Astrocyte of the spinal cord (primary cell): ENCODE data around the gene KIF26B.

Source experiments
- DNase-seq: peaks from one replicate; pipeline ENCODE4 v3.0.0; 2011; ENCODE audit warnings: low read depth, low spot score
- H3K4me3 ChIP-seq: 2 replicates; pipeline ENCODE4 v1.5.1; 2011; ENCODE audit warnings: low read depth, mild to moderate bottlenecking, low read length, moderate library complexity
- CTCF ChIP-seq: IDR thresholded peaks from 2 replicates; pipeline ENCODE4 v1.5.1; 2012; ENCODE audit warnings: low read depth, mild to moderate bottlenecking, low read length, inconsistent platforms
- in situ Hi-C: cut with HindIII; loops from 2 replicates; pipeline ENCODE4 v1.10.0; 2017; ENCODE audit warnings: low sequenced_read_pairs

Gene KIF26B

GRCh38 chr1:245131026-245131393 is 23.8 kb upstream of the KIF26B start:
- TF ChIP-seq CTCF: no peak
- no peak for DNase-seq
- no peak overlapping the region for H3K4me3 ChIP-seq
- in situ Hi-C loops: no loop called here

GRCh38 chr1:245132771-245133170 is 22.0 kb upstream of the KIF26B start:
- no peak for DNase-seq
- TF ChIP-seq CTCF: no peak
- H3K4me3 ChIP-seq: no peak overlapping the region
- in situ Hi-C loops: no loop called here

- in situ Hi-C loops: no loop called here
- no peak overlapping the region for H3K4me3 ChIP-seq
- no peak for TF ChIP-seq CTCF
- no peak for DNase-seq
These were observed 20.6 kb upstream of the KIF26B start for GRCh38 chr1:245133995-245134715.

- DNase-seq: no peak
- TF ChIP-seq CTCF: no peak
- H3K4me3 ChIP-seq: no peak overlapping the region
- in situ Hi-C loops: no loop called here
These were observed 12.5 kb upstream of the KIF26B start for GRCh38 chr1:245142171-245142798.

GRCh38 chr1:245142976-245143375 is 11.8 kb upstream of the KIF26B start:
- H3K4me3 ChIP-seq: no peak overlapping the region
- in situ Hi-C loops: no loop called here
- no peak for TF ChIP-seq CTCF
- no peak for DNase-seq

GRCh38 chr1:245143849-245144248 is 10.9 kb upstream of the KIF26B start:
- no peak overlapping the region for H3K4me3 ChIP-seq
- TF ChIP-seq CTCF: no peak
- in situ Hi-C loops: no loop called here
- DNase-seq: no peak
